Breast epithelium (tissue), 4 donors: ENCODE measurements around the gene DMXL2. TPM values are rescaled to one million over a fixed set of nuclear protein-coding genes. Genes with fewer than 3 reads are reported as not detected.
"Not testable (repeated sequence)": the region's sequence is repeated elsewhere in the genome, so short reads cannot be mapped to it uniquely, and the experiment has no call there.

Experiments
- DNase-seq, 2 donors: peaks; one replicate each; pipeline ENCODE4 v3.0.0-alpha.2; 2019; ENCODE audit warnings: low spot score in 2 of 2
- H3K27ac ChIP-seq, 2 donors: fragments of 200-600 bp; sonication (generic) in 1 of 2; one replicate each; pipeline ENCODE4 v1.5.1; 2016 to 2019; ENCODE audit warnings: mild to moderate bottlenecking in 1 of 2
- H3K27me3 ChIP-seq, 2 donors: fragments of 200-600 bp; sonication (generic) in 1 of 2; one replicate each; pipeline versions ENCODE4 v1.5.1 to v1.6.0; 2017 to 2019; ENCODE audit warnings: control low read depth in 1 of 2, mild to moderate bottlenecking in 1 of 2
- H3K36me3 ChIP-seq: fragments of 200-600 bp; one replicate; pipeline ENCODE4 v1.5.1; 2019
- H3K4me1 ChIP-seq, 2 donors: fragments of 200-600 bp; sonication (generic); one replicate each; pipeline ENCODE4 v1.5.1; 2016 to 2019; ENCODE audit warnings: control low read depth in 1 of 2
- H3K4me3 ChIP-seq, 3 donors: fragments of 200-600 bp; sonication (generic); 1 replicate in 2 of 3; 2 replicates in 1 of 3; pipeline ENCODE4 v1.5.1; 2016 to 2019; ENCODE audit warnings: mild to moderate bottlenecking in 3 of 3, moderate library complexity in 2 of 3
- H3K9me3 ChIP-seq, 2 donors: fragments of 200-600 bp; sonication (generic) in 1 of 2; one replicate each; pipeline ENCODE4 v1.5.1; 2016 to 2019; ENCODE audit warnings: control low read depth in 1 of 2
- POLR2A ChIP-seq: fragments of 450-650 bp; IDR thresholded peaks from one replicate; pipeline ENCODE4 v1.6.1; 2016; ENCODE audit warnings: antibody characterized with exemption, mild to moderate bottlenecking, moderate library complexity
- POLR2AphosphoS5 ChIP-seq, 3 donors: sonication (generic); formaldehyde crosslinking; IDR thresholded peaks; one replicate each; pipeline ENCODE4 v1.6.1; 2017; ENCODE audit warnings: antibody characterized with exemption in 3 of 3
- intact Hi-C: fragments of 100-400 bp; cut with DNase I; formaldehyde crosslinking; loops from one replicate; pipeline ENCODE4 v1.15.1; 2023; ENCODE audit warnings: low total_unique reads
- total RNA-seq, 3 donors: library from RNA; depleted of rRNA; stranded (reverse); fragments of >200 nt; gene quantifications; one replicate each; pipeline ENCODE4 v1.1.0, GENCODE V29; 2016
- TF ChIP-seq, protein P1 (sequence below), 3 donors: fragments of 450-650 bp; IDR thresholded peaks; one replicate each; pipeline ENCODE4 v1.5.1; 2016 to 2017; ENCODE audit warnings: antibody characterized with exemption in 3 of 3, mild to moderate bottlenecking in 3 of 3, moderate library complexity in 3 of 3

DMXL2 gene
- total RNA-seq, 3 donors from 2014 or later = 28.5 to 73.9 (median 36.4) TPM

DNA sequence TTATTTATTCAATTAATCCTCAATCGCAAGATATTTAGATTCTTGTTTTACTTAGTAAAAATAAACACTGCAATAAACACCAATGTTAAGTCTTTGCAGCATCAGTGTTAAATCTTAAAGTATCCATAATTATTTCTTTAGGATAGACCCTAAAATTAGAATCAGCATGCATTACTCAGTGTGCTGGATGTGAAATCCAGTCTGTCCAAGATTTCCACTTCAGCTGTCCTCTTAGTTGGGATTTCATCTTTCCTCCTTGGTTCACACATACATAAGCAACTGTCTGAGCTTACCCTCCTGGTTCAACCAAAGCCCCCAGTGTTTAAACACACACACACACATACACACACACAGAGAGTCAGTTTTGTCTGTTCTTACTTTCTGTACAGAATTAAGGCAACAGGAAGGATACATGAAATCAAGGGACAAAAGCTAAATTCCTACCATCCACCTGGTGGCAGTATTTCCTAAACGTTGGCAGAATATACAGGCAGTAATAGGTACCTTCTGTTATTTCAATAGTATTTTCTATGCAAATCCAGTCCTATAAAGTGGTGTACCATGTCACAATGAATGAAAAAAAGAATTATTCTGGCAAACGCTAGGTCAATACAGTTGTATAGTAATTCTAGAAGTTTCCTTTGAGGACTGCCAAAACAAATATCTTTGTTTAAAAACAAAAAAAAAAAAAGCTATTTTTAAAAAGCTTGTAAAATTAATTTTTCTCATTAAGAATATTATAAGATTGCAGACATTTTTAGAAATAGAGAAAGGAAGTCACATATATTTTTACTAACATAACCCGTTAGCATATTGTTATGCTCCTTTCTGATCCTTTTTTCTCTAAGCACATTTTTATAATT lies 27.3 kb upstream of the DMXL2 start:
- H3K27ac ChIP-seq = no peak overlapping the region
- intact Hi-C loops = no loop called here
- no peaks in the 10 kb centered on the region for H3K9me3 ChIP-seq
- no peak for DNase-seq
- no peaks in the 10 kb centered on the region for H3K36me3 ChIP-seq
- H3K27me3 ChIP-seq = no peaks in the 10 kb centered on the region
- TF ChIP-seq, protein P1, sequence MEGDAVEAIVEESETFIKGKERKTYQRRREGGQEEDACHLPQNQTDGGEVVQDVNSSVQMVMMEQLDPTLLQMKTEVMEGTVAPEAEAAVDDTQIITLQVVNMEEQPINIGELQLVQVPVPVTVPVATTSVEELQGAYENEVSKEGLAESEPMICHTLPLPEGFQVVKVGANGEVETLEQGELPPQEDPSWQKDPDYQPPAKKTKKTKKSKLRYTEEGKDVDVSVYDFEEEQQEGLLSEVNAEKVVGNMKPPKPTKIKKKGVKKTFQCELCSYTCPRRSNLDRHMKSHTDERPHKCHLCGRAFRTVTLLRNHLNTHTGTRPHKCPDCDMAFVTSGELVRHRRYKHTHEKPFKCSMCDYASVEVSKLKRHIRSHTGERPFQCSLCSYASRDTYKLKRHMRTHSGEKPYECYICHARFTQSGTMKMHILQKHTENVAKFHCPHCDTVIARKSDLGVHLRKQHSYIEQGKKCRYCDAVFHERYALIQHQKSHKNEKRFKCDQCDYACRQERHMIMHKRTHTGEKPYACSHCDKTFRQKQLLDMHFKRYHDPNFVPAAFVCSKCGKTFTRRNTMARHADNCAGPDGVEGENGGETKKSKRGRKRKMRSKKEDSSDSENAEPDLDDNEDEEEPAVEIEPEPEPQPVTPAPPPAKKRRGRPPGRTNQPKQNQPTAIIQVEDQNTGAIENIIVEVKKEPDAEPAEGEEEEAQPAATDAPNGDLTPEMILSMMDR (IDR thresholded peaks at IDR 0.05) = peak; percentile 47 to 78 (median 77)
- no peak for TF ChIP-seq POLR2AphosphoS5 (IDR thresholded peaks at IDR 0.05)
- H3K4me1 ChIP-seq = no peaks in the 10 kb centered on the region
- no peak overlapping the region for H3K4me3 ChIP-seq

DNA sequence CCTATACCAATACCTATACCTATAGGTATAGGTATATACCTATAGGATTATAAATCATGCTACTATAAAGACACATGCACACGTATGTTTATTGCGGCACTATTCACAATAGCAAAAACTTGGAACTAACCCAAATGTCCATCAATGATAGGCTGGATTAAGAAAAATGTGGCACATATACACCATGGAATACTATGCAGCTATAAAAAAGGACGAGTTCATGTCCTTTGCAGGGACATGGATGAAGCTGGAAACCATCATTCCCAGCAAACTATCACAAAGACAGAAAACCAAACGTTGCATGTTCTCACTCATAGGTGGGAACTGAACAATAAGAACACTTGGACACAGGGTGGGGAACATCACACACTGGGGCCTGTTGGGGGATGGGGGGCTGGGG lies 26.1 kb upstream of the DMXL2 start:
- H3K4me3 ChIP-seq, H3K27me3 ChIP-seq, H3K27ac ChIP-seq, H3K4me1 ChIP-seq, intact Hi-C loops, H3K36me3 ChIP-seq, DNase-seq, H3K9me3 ChIP-seq: not testable (repeated sequence)

DNA sequence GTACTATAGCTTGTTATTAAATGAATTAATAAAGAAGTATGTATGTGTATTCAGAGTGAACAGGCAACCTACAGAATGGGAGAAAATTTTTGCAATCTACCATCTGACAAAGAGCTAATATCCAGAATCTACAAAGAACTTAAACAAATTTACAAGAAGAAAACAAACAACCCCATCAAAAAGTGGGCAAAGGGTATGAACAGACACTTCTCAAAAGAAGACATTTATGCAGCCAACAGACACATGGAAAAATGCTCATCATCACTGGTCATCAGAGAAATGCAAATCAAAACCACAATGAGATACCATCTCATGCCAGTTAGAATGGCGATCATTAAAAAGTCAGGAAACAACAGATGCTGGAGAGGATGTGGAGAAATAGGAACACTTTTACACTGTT lies 25.5 kb upstream of the DMXL2 start:
- H3K9me3 ChIP-seq, H3K4me3 ChIP-seq, H3K27ac ChIP-seq, H3K36me3 ChIP-seq, H3K27me3 ChIP-seq, intact Hi-C loops, DNase-seq, H3K4me1 ChIP-seq: not testable (repeated sequence)

DNA sequence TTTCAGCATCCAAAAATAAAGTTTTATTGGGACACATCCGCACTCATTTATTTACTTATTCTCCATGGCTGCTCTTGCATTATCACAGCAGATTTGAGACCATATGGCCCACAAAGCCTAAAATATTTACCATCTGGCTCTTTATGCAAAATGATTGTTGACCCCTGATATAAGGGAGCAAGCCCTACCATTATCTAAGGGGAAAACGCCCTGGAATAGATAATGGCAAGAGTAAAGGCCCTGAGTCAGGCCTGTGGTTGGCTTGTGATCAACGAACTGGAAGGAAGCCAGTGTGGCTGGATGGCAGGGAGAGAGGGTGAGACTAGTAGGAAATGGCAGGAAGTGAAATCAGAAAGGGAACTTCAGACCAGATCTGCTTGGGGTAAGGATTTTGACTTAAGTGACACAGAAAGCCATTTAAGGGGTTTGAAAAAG lies 24.6 kb upstream of the DMXL2 start:
- no peaks in the 10 kb centered on the region for H3K36me3 ChIP-seq
- intact Hi-C loops = no loop called here

DNA sequence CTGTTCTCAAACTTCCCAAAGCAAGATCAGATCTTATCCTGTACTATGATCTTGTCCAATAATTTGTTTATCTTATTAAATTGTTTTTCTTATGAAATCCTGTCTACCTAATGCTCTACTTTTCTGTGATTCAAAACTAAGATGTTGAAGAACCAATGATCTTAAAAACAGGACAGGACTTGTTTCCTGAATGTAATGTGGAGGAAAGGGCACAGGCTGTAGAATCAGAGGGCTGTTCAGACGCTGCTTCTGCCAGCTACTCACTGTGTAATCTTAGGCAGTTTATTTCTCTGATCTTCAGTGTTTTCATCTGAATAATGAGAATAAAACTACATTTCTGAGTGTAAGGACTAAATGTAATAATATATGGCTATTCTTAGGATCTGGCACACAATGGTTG lies 20.1 kb upstream of the DMXL2 start:
- no peak overlapping the region for H3K4me3 ChIP-seq
- no peaks in the 10 kb centered on the region for H3K27me3 ChIP-seq
- intact Hi-C loops = no loop called here
- no peak overlapping the region for H3K27ac ChIP-seq
- H3K9me3 ChIP-seq = no peaks in the 10 kb centered on the region
- DNase-seq = no peak
- no peaks in the 10 kb centered on the region for H3K4me1 ChIP-seq
- no peak for TF ChIP-seq POLR2AphosphoS5 (IDR thresholded peaks at IDR 0.05)
- TF ChIP-seq POLR2A = no peak
- TF ChIP-seq, protein P1 (IDR thresholded peaks at IDR 0.05) = no peak
- H3K36me3 ChIP-seq = no peaks in the 10 kb centered on the region

More for the DNA sequence above, 24.6 kb upstream of the DMXL2 start:
- Histone ChIP-seq H3K4me1 (no peaks in the 10 kb centered on the region), H3K4me3 (no peak overlapping the region), H3K27ac (no peak overlapping the region), H3K27me3 (no peaks in the 10 kb centered on the region), H3K9me3 (no peaks in the 10 kb centered on the region)
- TF ChIP-seq POLR2A (no peak), POLR2AphosphoS5 (IDR thresholded peaks at IDR 0.05) (no peak)
- TF ChIP-seq, protein P1 (IDR thresholded peaks at IDR 0.05) = no peak
- no peak for DNase-seq

DNA sequence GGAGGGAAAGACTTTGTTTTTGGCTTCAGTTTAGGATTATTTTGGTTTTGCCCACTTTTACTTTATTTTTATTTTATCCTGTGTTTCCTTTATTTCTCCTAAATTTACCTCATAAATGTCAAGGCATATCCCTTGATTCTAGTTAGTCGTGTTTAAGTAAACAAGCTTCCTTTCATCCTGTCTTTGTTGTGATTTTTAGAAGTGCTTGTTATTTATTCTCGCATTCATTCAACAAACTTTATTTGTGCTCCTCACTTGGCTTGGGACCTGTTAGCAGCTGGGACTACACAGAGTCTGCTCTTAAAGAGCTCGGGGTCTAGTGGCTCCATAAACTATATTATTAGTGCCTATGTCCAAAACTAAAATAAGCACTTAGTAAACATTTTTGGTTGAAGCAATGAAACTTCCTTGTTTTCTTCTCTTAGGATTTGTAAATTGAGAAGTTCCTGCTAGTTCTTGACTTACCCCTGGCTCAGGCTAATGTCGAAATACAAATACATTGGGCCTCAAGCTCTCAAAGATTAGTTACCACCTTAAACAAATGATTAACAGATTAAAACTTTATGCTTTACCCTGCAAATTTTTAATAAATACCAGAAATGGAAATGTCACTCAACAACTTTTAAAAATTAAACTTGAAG lies 19.0 kb upstream of the DMXL2 start:
- Histone ChIP-seq H3K27me3 (no peaks in the 10 kb centered on the region), H3K36me3 (no peaks in the 10 kb centered on the region), H3K9me3 (no peaks in the 10 kb centered on the region), H3K4me1 (no peaks in the 10 kb centered on the region), H3K27ac (no peak overlapping the region), H3K4me3 (no peak overlapping the region)
- no peak for TF ChIP-seq POLR2AphosphoS5 (IDR thresholded peaks at IDR 0.05)
- no peak for TF ChIP-seq POLR2A
- TF ChIP-seq, protein P1 (IDR thresholded peaks at IDR 0.05) = no peak
- intact Hi-C loops = no loop called here
- no peak for DNase-seq
